GM12878 (cell line): Measurements from ENCODE around the gene PTPRN2. TPM values are rescaled to one million over a fixed set of nuclear protein-coding genes. Genes with fewer than 3 reads are reported as not detected.

Experiments
- ATAC-seq: fragments of 200-7000 bp; cut with Tn5 transposase; 3 replicates; pipeline ENCODE4 v1.9.1; 2020; ENCODE audit warnings: mild to moderate bottlenecking, moderate library complexity
- BruUV-seq: library from RNA; stranded (reverse); fragments of 400-500 nt; replicated peaks from 2 replicates; lab custom pipeline; 2021; lab: Mats Ljungman, UMichigan
- CTCF ChIA-PET: fragments of 300-600 bp; sonication (Branson Sonifier 250); formaldehyde crosslinking; extraction: SDS; loops from one replicate; lab custom pipeline; 2021; ENCODE audit warnings: inconsistent platforms; lab: Yijun Ruan, JAX
- POLR2A ChIA-PET: fragments of 350-600 bp; formaldehyde crosslinking; extraction: SDS; loops from one replicate; lab custom pipeline; 2021; ENCODE audit warnings: inconsistent platforms; lab: Charles Lee
- RAD21 ChIA-PET: fragments of 300-600 bp; sonication (Branson Sonifier 250); formaldehyde crosslinking; loops from one replicate; lab custom pipeline; 2023; ENCODE audit warnings: antibody characterized with exemption; ENCODE audit not compliant: unreplicated experiment; lab: Charles Lee
- SMC1A ChIA-PET: fragments of 300-600 bp; sonication (Branson Sonifier 250); formaldehyde crosslinking; loops from one replicate; lab custom pipeline; 2023; ENCODE audit not compliant: unreplicated experiment, uncharacterized antibody; lab: Charles Lee
- DNase-seq: peaks from one replicate; pipeline ENCODE4 v3.0.0-alpha.2; 2011; ENCODE audit warnings: low read depth, low spot score
- FAIRE-seq: peaks from 3 replicates; lab custom pipeline; 2011; peaks lifted over from hg19 to GRCh38; lab: Jason Lieb, UNC
- H2AFZ ChIP-seq: 2 replicates; pipeline ENCODE4 v1.6.0; 2011; ENCODE audit warnings: low read depth, low read length, control low read depth; ENCODE audit not compliant: control insufficient read depth
- H3K27ac ChIP-seq: 2 replicates; pipeline ENCODE4 v1.5.1; 2011; ENCODE audit warnings: control low read depth; ENCODE audit not compliant: control insufficient read depth, insufficient read depth
- H3K27me3 ChIP-seq, 2 experiments: replicated peaks in 1 of 2; 2 replicates each; pipeline versions ENCODE4 v1.6.0 to v1.6.1; 2011; ENCODE audit warnings: low read length in 1 of 2; ENCODE audit not compliant: control insufficient read depth in 2 of 2, insufficient read depth in 2 of 2
- H3K36me3 ChIP-seq, 2 experiments: 2 replicates each; pipeline ENCODE4 v1.5.1; 2011; ENCODE audit warnings: low read length in 1 of 2; ENCODE audit not compliant: control insufficient read depth in 2 of 2, insufficient read depth in 2 of 2
- H3K4me1 ChIP-seq: 2 replicates; pipeline ENCODE4 v1.6.1; 2011; ENCODE audit warnings: mild to moderate bottlenecking, low read length, moderate library complexity, mixed read lengths; ENCODE audit not compliant: control insufficient read depth, insufficient read depth
- H3K4me2 ChIP-seq: 2 replicates; pipeline ENCODE4 v1.6.0; 2011; ENCODE audit warnings: control low read depth; ENCODE audit not compliant: control insufficient read depth, insufficient read depth
- H3K4me3 ChIP-seq: fragments of 200-600 bp; sonication (generic); 2 replicates; pipeline ENCODE4 v1.5.1; 2016
- H3K79me2 ChIP-seq: 2 replicates; pipeline ENCODE4 v1.6.0; 2011; ENCODE audit warnings: low read length; ENCODE audit not compliant: control insufficient read depth, insufficient read depth
- H3K9ac ChIP-seq: 2 replicates; pipeline ENCODE4 v1.8.0; 2011; ENCODE audit warnings: low read length, control low read depth, mixed read lengths; ENCODE audit not compliant: control insufficient read depth, insufficient read depth
- H3K9me3 ChIP-seq: replicated peaks from 3 replicates; pipeline ENCODE4 v1.5.1; 2011; ENCODE audit warnings: mild to moderate bottlenecking, low read length; ENCODE audit not compliant: control insufficient read depth, insufficient read depth
- H4K20me1 ChIP-seq: 2 replicates; pipeline ENCODE4 v1.6.0; 2011; ENCODE audit not compliant: control insufficient read depth, insufficient read depth
- ASH2L ChIP-seq: fragments of 300-600, 200-600 bp; sonication (generic); IDR thresholded peaks from 2 replicates; pipeline ENCODE4 v1.6.1; 2017; ENCODE audit warnings: low read depth, mild to moderate bottlenecking, borderline replicate concordance
- CBX3 ChIP-seq: fragments of 200-600 bp; sonication (generic); IDR thresholded peaks from 2 replicates; pipeline ENCODE4 v1.6.1; 2016; ENCODE audit warnings: low read depth, borderline replicate concordance
- CTCF ChIP-seq, 3 experiments: IDR thresholded peaks in 2 of 3; conservative IDR thresholded peaks in 1 of 3; 2 replicates each; pipeline ENCODE4 v1.5.1; 2011; ENCODE audit warnings: low read depth in 3 of 3, low read length in 3 of 3, mild to moderate bottlenecking in 3 of 3, control low read depth in 2 of 3, moderate library complexity in 2 of 3, inconsistent platforms in 1 of 3, mixed read lengths in 1 of 3; ENCODE audit not compliant: control insufficient read depth in 2 of 3, insufficient read depth in 1 of 3; ENCODE audit errors: extremely low read depth in 1 of 3
- EP300 ChIP-seq, 2 experiments: fragments of 150-350 bp in 1 of 2; IDR thresholded peaks; 2 replicates each; pipeline ENCODE4 v1.6.1; 2011 to 2012; ENCODE audit warnings: low read depth in 2 of 2, low read length in 2 of 2, borderline replicate concordance in 1 of 2, improper control_type of control experiment in 1 of 2, inconsistent platforms in 1 of 2; ENCODE audit not compliant: control insufficient read depth in 1 of 2
- HCFC1 ChIP-seq: fragments of 150-350 bp; IDR thresholded peaks from 2 replicates; pipeline ENCODE4 v1.6.1; 2014; ENCODE audit warnings: low read length
- MEF2A ChIP-seq: IDR thresholded peaks from 2 replicates; pipeline ENCODE4 v1.6.1; 2011; ENCODE audit warnings: low read depth, mild to moderate bottlenecking, low read length, moderate library complexity; ENCODE audit not compliant: insufficient read depth
- NFYA ChIP-seq: IDR thresholded peaks from 2 replicates; pipeline ENCODE4 v1.6.1; 2011; ENCODE audit warnings: low read depth, mild to moderate bottlenecking, low read length, improper control_type of control experiment, borderline replicate concordance
- SIX5 ChIP-seq: IDR thresholded peaks from 2 replicates; pipeline ENCODE4 v1.6.1; 2011; ENCODE audit warnings: mild to moderate bottlenecking, low read depth, low read length, moderate library complexity; ENCODE audit not compliant: severe bottlenecking
- SMARCA5 ChIP-seq: fragments of 450-650 bp; IDR thresholded peaks from 2 replicates; pipeline ENCODE4 v1.6.1; 2017; ENCODE audit warnings: mild to moderate bottlenecking
- WRNIP1 ChIP-seq: IDR thresholded peaks from 2 replicates; pipeline ENCODE4 v1.6.1; 2011; ENCODE audit warnings: low read depth, low read length, improper control_type of control experiment, borderline replicate concordance
- YBX1 ChIP-seq: fragments of 450-650 bp; IDR thresholded peaks from 2 replicates; pipeline ENCODE4 v1.6.1; 2016; ENCODE audit warnings: antibody characterized with exemption
- YY1 ChIP-seq: IDR thresholded peaks from 2 replicates; pipeline ENCODE4 v1.6.1; 2011; ENCODE audit warnings: low read depth, mild to moderate bottlenecking, low read length
- WGBS: methylation state at CpG from one replicate; pipeline ENCODE4 v1.1.6; 2016; ENCODE audit warnings: low lambda C conversion rate; ENCODE audit not compliant: insufficient replicate concordance, insufficient coverage; ENCODE audit errors: missing lambda C conversion rate; 5-methylcytosine and 5-hydroxymethylcytosine counted together
- in situ Hi-C: fragments of 300-500 bp; cut with MboI; formaldehyde crosslinking; loops from 9 replicates; pipeline ENCODE4 v1.14.3; 2018; ENCODE audit warnings: mixed read lengths
- intact Hi-C: fragments of 100-400 bp; cut with micrococcal nuclease; formaldehyde crosslinking; loops from one replicate; pipeline ENCODE4 v1.14.2; 2022; ENCODE audit not compliant: unreplicated experiment
- polyA plus RNA-seq, 11 experiments: library from polyadenylated mRNA; depleted of rRNA in 4 of 11; unstranded in 6 of 11; stranded (reverse) in 5 of 11; fragments of >200 nt; fragmentation: Nextera tagmentation in 4 of 11; fragmentation: Illumina TruSeq in 1 of 11; extraction: Ambion mirVana in 4 of 11; extraction: Trizol in 1 of 11; gene quantifications; 1 replicate in 1 of 11; 2 replicates in 10 of 11; pipeline versions ENCODE4 v1.2.1 to v1.2.3, GENCODE V29; 2011 to 2016; ENCODE audit warnings: inconsistent platforms in 2 of 11, missing spikeins in 2 of 11, low read depth in 1 of 11
- total RNA-seq, 4 experiments: library from RNA; depleted of rRNA in 3 of 4; stranded (reverse); fragments of >200 nt in 3 of 4; fragmentation: Illumina TruSeq in 1 of 4; extraction: Trizol in 1 of 4; gene quantifications; 2 replicates each; pipeline versions ENCODE4 v1.2.1 to v1.2.3, GENCODE V29; 2013 to 2021

PTPRN2 gene
- total and polyA plus RNA-seq, 10 of the 15 experiments (the other 5 are each of a cell fraction or from before 2014, with no cell fraction given) = 5.4 TPM; not detected in 9

GRCh38 chr7:158085741-158086695 lies 501.6 kb downstream of the PTPRN2 start:
- ChIA-PET POLR2A (no interaction called here), CTCF (no interaction called here), RAD21 (no interaction called here), SMC1A (no interaction called here)
- intact Hi-C loops = no loop called here
- Histone ChIP-seq H3K27me3 (no peaks in the 10 kb centered on the region), H3K9ac (no peak overlapping the region), H2AFZ (no peak overlapping the region), H3K4me1 (no peaks in the 10 kb centered on the region), H4K20me1 (no peaks in the 10 kb centered on the region), H3K9me3 (no peaks in the 10 kb centered on the region; the same call in 2 of the 3 replicates), H3K27ac (no peak overlapping the region), H3K79me2 (no peaks in the 10 kb centered on the region), H3K4me2 (no peak overlapping the region), H3K36me3 (no peaks in the 10 kb centered on the region), H3K4me3 (no peak overlapping the region)
- ATAC-seq (no peak), DNase-seq (no peak), FAIRE-seq (no peak)
- BruUV-seq = no TSS peak
- no peak for TF ChIP-seq WRNIP1
- TF ChIP-seq SIX5 = no peak
- TF ChIP-seq YY1 = no peak
- TF ChIP-seq NFYA = no peak
- TF ChIP-seq ASH2L = no peak
- TF ChIP-seq CBX3 = no peak
- TF ChIP-seq EP300 (IDR thresholded peaks at IDR 0.05; ENCODE audit: borderline replicate concordance in 1 of 2, control insufficient read depth in 1 of 2, low read depth in 2 of 2, low read length in 2 of 2) = no peak
- TF ChIP-seq YBX1 = no peak
- no peak for TF ChIP-seq HCFC1
- TF ChIP-seq SMARCA5 = no peak
- TF ChIP-seq MEF2A = no peak
- no peak for TF ChIP-seq CTCF (IDR thresholded peaks at IDR 0.05 in 2 of 3, conservative IDR thresholded peaks at IDR 0.05 in 1 of 3; ENCODE audit: control insufficient read depth in 2 of 3, extremely low read depth in 1 of 3, insufficient read depth in 1 of 3, low read depth in 3 of 3, low read length in 3 of 3)
- in situ Hi-C loops = no loop called here
- 60% methylated on average over 21 of the region's 30 CpGs for WGBS
